K562 (cell line): ENCODE data around the gene F2RL2. TPM values are rescaled to one million over a fixed set of nuclear protein-coding genes. Genes with fewer than 3 reads are reported as not detected.

Source experiments
- ATAC-seq: fragments of 200-7000 bp; cut with Tn5 transposase; 3 replicates; pipeline ENCODE4 v1.9.1; 2020; ENCODE audit warnings: moderate library complexity
- BruUV-seq: library from RNA; stranded (reverse); fragments of 400-500 nt; replicated peaks from 2 replicates; lab custom pipeline; 2021; lab: Mats Ljungman, UMichigan
- CTCF ChIA-PET: fragments of 300-600 bp; formaldehyde crosslinking; extraction: SDS; loops from one replicate; lab custom pipeline; 2021; ENCODE audit warnings: low intra/inter-chr PET ratio; lab: Yijun Ruan, JAX
- POLR2A ChIA-PET: fragments of 300-600, 350-650 bp; sonication (Branson Sonifier 250); formaldehyde crosslinking; extraction: SDS; loops from one replicate; lab custom pipeline; 2021; ENCODE audit warnings: antibody characterized with exemption, inconsistent platforms; lab: Yijun Ruan, JAX
- DNase-seq, 4 experiments: peaks; one replicate each; pipeline versions ENCODE4 v3.0.0 to v3.0.0-alpha.2; 2011 to 2018; ENCODE audit warnings: low spot score in 3 of 4, mixed read lengths in 3 of 4; ENCODE audit errors: extremely low read depth in 1 of 4
- FAIRE-seq: peaks from 2 replicates; lab custom pipeline; 2011; peaks lifted over from hg19 to GRCh38; lab: Jason Lieb, UNC
- H2AFZ ChIP-seq: 2 replicates; pipeline ENCODE4 v1.6.0; 2011; ENCODE audit warnings: low read depth, low read length, control low read depth, inconsistent platforms
- H3K27ac ChIP-seq: fragments of 200-600 bp; 3 replicates; pipeline ENCODE4 v1.8.0; 2011; ENCODE audit warnings: low read depth, mild to moderate bottlenecking, control low read depth, inconsistent platforms, low read length, moderate library complexity, mixed read lengths; ENCODE audit errors: extremely low read depth
- H3K27me3 ChIP-seq, 2 experiments: fragments of 300-600 bp in 1 of 2; 2 replicates in 1 of 2; 3 replicates in 1 of 2; pipeline versions ENCODE4 v1.6.0 to v1.8.0; 2011; ENCODE audit warnings: inconsistent platforms in 2 of 2, low read length in 2 of 2, mild to moderate bottlenecking in 1 of 2, mixed read lengths in 1 of 2, moderate library complexity in 1 of 2; ENCODE audit not compliant: control insufficient read depth in 2 of 2, insufficient read depth in 2 of 2
- H3K36me3 ChIP-seq: fragments of 300-600 bp; 3 replicates; pipeline ENCODE4 v1.8.0; 2011; ENCODE audit warnings: mild to moderate bottlenecking, low read length, inconsistent platforms; ENCODE audit not compliant: control insufficient read depth, insufficient read depth
- H3K4me1 ChIP-seq, 2 experiments: fragments of 200-600 bp in 1 of 2; replicated peaks in 1 of 2; 2 replicates in 1 of 2; 3 replicates in 1 of 2; pipeline versions ENCODE4 v1.5.1 to v1.8.0; 2011; ENCODE audit warnings: inconsistent platforms in 2 of 2, low read length in 2 of 2, mild to moderate bottlenecking in 1 of 2, mixed read lengths in 1 of 2, moderate library complexity in 1 of 2; ENCODE audit not compliant: control insufficient read depth in 2 of 2, insufficient read depth in 2 of 2
- H3K4me2 ChIP-seq: 2 replicates; pipeline ENCODE4 v1.6.1; 2011; ENCODE audit warnings: low read length, control low read depth, inconsistent platforms, mixed read lengths; ENCODE audit not compliant: insufficient read depth
- H3K4me3 ChIP-seq: fragments of 200-600 bp; sonication (generic), shearing (Covaris generic); 2 replicates; pipeline ENCODE4 v1.5.1; 2016; ENCODE audit warnings: control low read depth, inconsistent platforms
- H3K79me2 ChIP-seq: fragments of 200-600 bp; 3 replicates; pipeline ENCODE4 v1.8.0; 2011; ENCODE audit warnings: low read length, inconsistent platforms; ENCODE audit not compliant: control insufficient read depth, insufficient read depth
- H3K9ac ChIP-seq, 2 experiments: 2 replicates each; pipeline versions ENCODE4 v1.6.0 to v1.6.1; 2011; ENCODE audit warnings: low read depth in 2 of 2, low read length in 2 of 2, control low read depth in 1 of 2, inconsistent platforms in 1 of 2, mild to moderate bottlenecking in 1 of 2, mixed read lengths in 1 of 2; ENCODE audit not compliant: insufficient read depth in 1 of 2
- H3K9me1 ChIP-seq: one replicate; pipeline ENCODE4 v1.6.0; 2011; ENCODE audit warnings: inconsistent platforms, mild to moderate bottlenecking, low read length, moderate library complexity; ENCODE audit not compliant: control insufficient read depth, insufficient read depth
- H3K9me3 ChIP-seq: replicated peaks from 2 replicates; pipeline ENCODE4 v1.5.1; 2011; ENCODE audit warnings: low read depth, low read length, inconsistent platforms; ENCODE audit not compliant: control insufficient read depth, insufficient read depth
- H4K20me1 ChIP-seq: replicated peaks from 2 replicates; pipeline ENCODE4 v1.6.1; 2011; ENCODE audit warnings: low read length, inconsistent platforms, mixed read lengths; ENCODE audit not compliant: control insufficient read depth, insufficient read depth
- ELF2 ChIP-seq: fragments of 250-450 bp; sonication (Bioruptor Pico); IDR thresholded peaks from 2 replicates; pipeline ENCODE4 v1.5.0; 2021; ENCODE audit warnings: mild to moderate bottlenecking
- HDAC2 ChIP-seq: fragments of 450-650 bp; IDR thresholded peaks from 2 replicates; pipeline ENCODE4 v1.6.1; 2016; ENCODE audit warnings: mild to moderate bottlenecking
- IRF2 ChIP-seq: sonication (generic); formaldehyde crosslinking; IDR thresholded peaks from 2 replicates; pipeline ENCODE4 v1.8.1; 2022; ENCODE audit warnings: mild to moderate bottlenecking, missing genetic modification reagents
- JUND ChIP-seq, 2 experiments: IDR thresholded peaks; 2 replicates in 1 of 2; 3 replicates in 1 of 2; pipeline ENCODE4 v1.6.1; 2011; ENCODE audit warnings: borderline replicate concordance in 2 of 2, low read depth in 2 of 2, low read length in 2 of 2, improper control_type of control experiment in 1 of 2, missing biosample characterization in 1 of 2, missing genetic modification characterization in 1 of 2, missing genetic modification reagents in 1 of 2
- KDM1A ChIP-seq, 2 experiments: fragments of 450-650 bp; IDR thresholded peaks; 2 replicates each; pipeline ENCODE4 v1.6.1; 2016; ENCODE audit warnings: mild to moderate bottlenecking in 2 of 2
- MECOM ChIP-seq: fragments of 250-450 bp; sonication (Bioruptor Pico); IDR thresholded peaks from 2 replicates; pipeline ENCODE4 v1.8.0; 2022; ENCODE audit warnings: inconsistent platforms
- RAD21 ChIP-seq, 2 experiments: fragments of 250-450 bp in 1 of 2; fragments of 450-650 bp in 1 of 2; sonication (Bioruptor Pico) in 1 of 2; formaldehyde crosslinking in 1 of 2; IDR thresholded peaks in 1 of 2; conservative IDR thresholded peaks in 1 of 2; 2 replicates each; pipeline versions ENCODE4 v1.4.0 to v1.8.0; 2020 to 2022; ENCODE audit warnings: mild to moderate bottlenecking in 2 of 2, moderate library complexity in 1 of 2
- RBM39 ChIP-seq: fragments of 200-400 bp; formaldehyde crosslinking; optimal IDR thresholded peaks from 2 replicates; pipeline ENCODE3; 2018; ENCODE audit warnings: low read depth, low read length
- RUNX1 ChIP-seq: sonication (generic); IDR thresholded peaks from 2 replicates; pipeline ENCODE4 v1.6.1; 2016; ENCODE audit warnings: antibody characterized with exemption, low read depth
- TAL1 ChIP-seq: fragments of 450-650 bp; IDR thresholded peaks from 2 replicates; pipeline ENCODE4 v1.6.1; 2016; ENCODE audit warnings: mild to moderate bottlenecking
- ZBTB17 ChIP-seq: fragments of 450-650 bp; formaldehyde crosslinking; IDR thresholded peaks from 2 replicates; pipeline ENCODE4 v1.4.0; 2020; ENCODE audit warnings: mild to moderate bottlenecking
- ZNF76 ChIP-seq: fragments of 250-450 bp; sonication (Bioruptor Pico); IDR thresholded peaks from 2 replicates; pipeline ENCODE4 v1.4.0; 2020; ENCODE audit warnings: mild to moderate bottlenecking, moderate library complexity, borderline replicate concordance
- WGBS: fragments of 100-300 bp; shearing (Covaris generic); methylation state at CpG from one replicate; pipeline ENCODE4 v1.1.6; 2016; ENCODE audit warnings: low coverage, mixed read lengths; ENCODE audit not compliant: insufficient coverage; ENCODE audit errors: missing lambda C conversion rate; 5-methylcytosine and 5-hydroxymethylcytosine counted together
- in situ Hi-C: fragments of 300-500 bp; cut with MboI; formaldehyde crosslinking; loops from 4 replicates; pipeline ENCODE4 v1.15.0; 2018; ENCODE audit warnings: inconsistent platforms, mixed read lengths
- intact Hi-C: fragments of 100-400 bp; cut with micrococcal nuclease; formaldehyde crosslinking; loops from 2 replicates; pipeline ENCODE4 v1.14.2; 2022
- polyA plus RNA-seq, 8 experiments: library from polyadenylated mRNA; depleted of rRNA in 4 of 8; stranded (reverse) in 5 of 8; unstranded in 3 of 8; fragments of >200 nt; fragmentation: Nextera tagmentation in 2 of 8; fragmentation: Illumina TruSeq in 1 of 8; extraction: Ambion mirVana in 2 of 8; extraction: Trizol in 1 of 8; gene quantifications; 2 replicates each; pipeline versions ENCODE4 v1.2.1 to v1.2.3, GENCODE V29; 2011 to 2014; ENCODE audit warnings: inconsistent platforms in 1 of 8, missing spikeins in 1 of 8
- total RNA-seq, 7 experiments: library from RNA; depleted of rRNA in 6 of 7; stranded (reverse); fragments of >200 nt in 6 of 7; fragmentation: Illumina TruSeq in 2 of 7; extraction: Trizol in 2 of 7; gene quantifications; 2 replicates each; pipeline versions ENCODE4 v1.2.1 to v1.2.3, GENCODE V29; 2011 to 2021; ENCODE audit warnings: low replicate concordance in 1 of 7
- TF ChIP-seq, protein P1 (sequence below): sonication (generic); IDR thresholded peaks from 2 replicates; pipeline ENCODE4 v1.6.1; 2016
- TF ChIP-seq, protein P2 (sequence below): fragments of 450-650 bp; IDR thresholded peaks from 2 replicates; pipeline ENCODE4 v1.6.1; 2016

Gene F2RL2
- total and polyA plus RNA-seq, 9 of the 15 experiments (the other 6 are each of a cell fraction or from before 2014, with no cell fraction given): 0.03 to 0.12 (median 0.06) TPM; not detected in 3

DNA sequence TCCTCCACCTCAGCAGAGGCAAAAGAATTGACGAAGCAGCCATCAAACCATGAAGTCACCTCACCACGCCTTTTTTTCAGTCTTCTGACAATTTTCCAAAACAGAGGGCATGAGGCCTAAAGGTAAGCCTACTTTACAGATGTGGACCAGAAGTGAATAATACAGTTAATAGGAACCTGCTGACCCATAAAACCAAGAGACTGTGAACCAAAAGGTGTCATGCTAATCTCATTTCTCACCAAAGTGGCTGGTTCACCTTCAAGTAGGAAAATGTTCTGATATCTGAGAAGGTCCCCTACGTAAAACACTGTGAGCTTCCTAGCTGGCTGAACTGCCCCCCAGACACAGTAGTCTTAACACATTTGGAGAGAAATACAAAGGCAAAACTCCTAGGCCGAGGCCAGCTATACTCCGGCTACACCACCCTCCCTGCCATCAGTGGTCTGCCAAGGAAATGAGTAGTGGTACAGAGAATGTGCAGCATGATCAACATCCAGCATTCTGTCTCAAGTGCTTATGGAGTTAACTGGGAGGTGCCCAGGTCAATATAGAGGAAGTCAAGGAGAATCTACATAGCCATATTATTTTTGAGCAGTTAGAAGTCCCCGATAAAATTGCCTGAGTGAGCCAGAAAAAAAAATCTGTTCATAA, 19.3 kb upstream of the F2RL2 start:
- 84% methylated on average over 6 of the region's 6 CpGs for WGBS

DNA sequence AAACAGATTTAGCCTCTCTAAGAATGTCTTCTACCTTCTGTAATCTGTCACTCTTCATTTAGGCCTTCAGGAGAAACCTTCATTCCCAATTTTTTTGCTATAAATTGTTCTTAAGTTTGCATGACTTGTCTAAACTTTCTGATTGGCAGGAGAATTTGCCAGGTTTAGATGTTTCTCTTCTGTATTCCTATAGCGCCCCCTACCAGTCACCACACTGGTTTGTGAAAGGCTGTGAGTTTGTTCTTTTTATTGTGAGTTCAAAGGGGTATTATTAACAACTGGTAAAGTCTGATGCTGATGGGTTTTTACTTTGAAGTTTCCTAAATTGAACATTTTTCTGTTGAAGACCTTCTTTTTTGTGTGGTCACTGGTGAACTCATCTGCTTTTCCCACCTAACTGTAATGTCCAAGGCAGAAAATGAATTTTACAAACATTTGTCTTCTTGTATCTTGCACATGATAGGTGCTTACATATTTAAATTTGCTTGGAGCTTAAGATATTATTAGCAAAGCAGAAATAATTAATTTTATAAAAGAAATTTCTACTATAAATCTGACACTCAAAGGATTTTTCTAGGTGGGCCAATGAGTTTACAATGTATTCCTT, 18.4 kb upstream of the F2RL2 start:
- Histone ChIP-seq H3K36me3 (no peaks in the 10 kb centered on the region), H3K9me1 (no peaks in the 10 kb centered on the region), H3K79me2 (no peaks in the 10 kb centered on the region), H3K4me3 (no peak overlapping the region), H3K27ac (no peak overlapping the region), H3K27me3 (no peaks in the 10 kb centered on the region), H4K20me1 (no peaks in the 10 kb centered on the region), H3K9ac (no peak overlapping the region), H3K4me1 (no peaks in the 10 kb centered on the region), H2AFZ (no peak overlapping the region), H3K4me2 (no peak overlapping the region), H3K9me3 (no peaks in the 10 kb centered on the region)
- intact Hi-C loops: loop anchor here (1.0 to 5.0 kb wide), 3 partner anchors 40 to 239 kb away; no protein-coding TSS in a partner anchor
- POLR2A ChIA-PET: no interaction called here
- DNase-seq (peak; percentile 61 to 81 (median 66)), ATAC-seq (peak; percentile 88), FAIRE-seq (peak; percentile 90)
- 0% methylated on average over 1 of the region's 1 CpG for WGBS
- BruUV-seq: no TSS peak
- CTCF ChIA-PET: interaction anchor here (1.1 to 5.0 kb wide), 2 partner anchors 39 to 568 kb away, joined by 3 to 42 read pairs; no protein-coding TSS in a partner anchor
- in situ Hi-C loops: loop anchor here (5.0 to 10.0 kb wide), 2 partner anchors 39 to 133 kb away; no protein-coding TSS in a partner anchor
- TF ChIP-seq JUND (IDR thresholded peaks at IDR 0.05; ENCODE audit: borderline replicate concordance, low read depth, low read length): peak; percentile 14; the same call in 1 of the 2 replicates
- TF ChIP-seq JUND (tag; IDR thresholded peaks at IDR 0.05; ENCODE audit: borderline replicate concordance, low read depth, low read length): no peak
- no peak for TF ChIP-seq ZNF76
- TF ChIP-seq KDM1A (IDR thresholded peaks at IDR 0.05): no peak
- TF ChIP-seq, protein P1, sequence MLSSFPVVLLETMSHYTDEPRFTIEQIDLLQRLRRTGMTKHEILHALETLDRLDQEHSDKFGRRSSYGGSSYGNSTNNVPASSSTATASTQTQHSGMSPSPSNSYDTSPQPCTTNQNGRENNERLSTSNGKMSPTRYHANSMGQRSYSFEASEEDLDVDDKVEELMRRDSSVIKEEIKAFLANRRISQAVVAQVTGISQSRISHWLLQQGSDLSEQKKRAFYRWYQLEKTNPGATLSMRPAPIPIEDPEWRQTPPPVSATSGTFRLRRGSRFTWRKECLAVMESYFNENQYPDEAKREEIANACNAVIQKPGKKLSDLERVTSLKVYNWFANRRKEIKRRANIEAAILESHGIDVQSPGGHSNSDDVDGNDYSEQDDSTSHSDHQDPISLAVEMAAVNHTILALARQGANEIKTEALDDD: no peak
- TF ChIP-seq ZBTB17 (CRISPR knock-in tag): no peak
- TF ChIP-seq, protein P2, sequence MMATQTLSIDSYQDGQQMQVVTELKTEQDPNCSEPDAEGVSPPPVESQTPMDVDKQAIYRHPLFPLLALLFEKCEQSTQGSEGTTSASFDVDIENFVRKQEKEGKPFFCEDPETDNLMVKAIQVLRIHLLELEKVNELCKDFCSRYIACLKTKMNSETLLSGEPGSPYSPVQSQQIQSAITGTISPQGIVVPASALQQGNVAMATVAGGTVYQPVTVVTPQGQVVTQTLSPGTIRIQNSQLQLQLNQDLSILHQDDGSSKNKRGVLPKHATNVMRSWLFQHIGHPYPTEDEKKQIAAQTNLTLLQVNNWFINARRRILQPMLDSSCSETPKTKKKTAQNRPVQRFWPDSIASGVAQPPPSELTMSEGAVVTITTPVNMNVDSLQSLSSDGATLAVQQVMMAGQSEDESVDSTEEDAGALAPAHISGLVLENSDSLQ: peak; percentile 90
- TF ChIP-seq HDAC2: no peak
- TF ChIP-seq RAD21 (CRISPR knock-in tag; conservative IDR thresholded peaks at IDR 0.05 in 1 of 2, IDR thresholded peaks at IDR 0.05 in 1 of 2): peak; percentile 82 to 93
- TF ChIP-seq IRF2 (CRISPR knock-in tag): no peak
- no peak for TF ChIP-seq RUNX1

More for the DNA sequence above, 19.3 kb upstream of the F2RL2 start:
- DNase-seq (no peak), ATAC-seq (no peak), FAIRE-seq (no peak)
- no peak overlapping the region for H3K27ac ChIP-seq
- no peaks in the 10 kb centered on the region for H3K9me1 ChIP-seq
- no peaks in the 10 kb centered on the region for H3K9me3 ChIP-seq
- BruUV-seq: no TSS peak
- no peaks in the 10 kb centered on the region for H3K36me3 ChIP-seq
- intact Hi-C loops (loop anchor here (5.0 kb wide), 1 partner anchor 130 kb away; no protein-coding TSS in a partner anchor), in situ Hi-C loops (loop anchor here (5.0 to 10.0 kb wide), 2 partner anchors 40 to 132 kb away; no protein-coding TSS in a partner anchor)
- no peak overlapping the region for H2AFZ ChIP-seq
- POLR2A ChIA-PET: no interaction called here
- no peaks in the 10 kb centered on the region for H3K27me3 ChIP-seq
- H3K4me1 ChIP-seq: no peaks in the 10 kb centered on the region
- CTCF ChIA-PET: interaction anchor here (1.1 to 5.0 kb wide), 2 partner anchors 40 to 568 kb away, joined by 3 to 42 read pairs; no protein-coding TSS in a partner anchor
- no peaks in the 10 kb centered on the region for H4K20me1 ChIP-seq
- no peaks in the 10 kb centered on the region for H3K79me2 ChIP-seq
- no peak overlapping the region for H3K4me2 ChIP-seq
- no peak for TF ChIP-seq MECOM (CRISPR knock-in tag)
- no peak for TF ChIP-seq TAL1
- TF ChIP-seq ELF2 (CRISPR knock-in tag): no peak
- no peak for TF ChIP-seq RBM39
- H3K4me3 ChIP-seq: no peak overlapping the region
- H3K9ac ChIP-seq: no peak overlapping the region
